ENCODE data around the gene HSPE1.
"Not testable (repeated sequence)": the region's sequence is repeated elsewhere in the genome, so short reads cannot be mapped to it uniquely, and the experiment has no call there.

Gene HSPE1

GRCh38 chr2:197543206-197543605 lies 43.0 kb downstream of the HSPE1 start:
- no peaks in the 10 kb centered on the region for H3K27me3 ChIP-seq (ENCODE audit: control insufficient read depth, insufficient read depth, low read length)
- no peaks in the 10 kb centered on the region for H3K9me3 ChIP-seq (ENCODE audit: control insufficient read depth, low read length)
- H3K36me3 ChIP-seq (ENCODE audit: control insufficient read depth, insufficient read depth, low read length) = no peaks in the 10 kb centered on the region
- H3K4me3 ChIP-seq (ENCODE audit: low read length) = no peak overlapping the region
- H3K9ac ChIP-seq (ENCODE audit: low read length) = no peak overlapping the region
- H3K4me1 ChIP-seq (ENCODE audit: control insufficient read depth, insufficient read depth, low read length) = no peaks in the 10 kb centered on the region

GRCh38 chr2:197547163-197547900 lies 47.2 kb downstream of the HSPE1 start:
- Histone ChIP-seq H3K36me3 (ENCODE audit: control insufficient read depth, insufficient read depth, low read length) (no peaks in the 10 kb centered on the region), H3K9ac (ENCODE audit: low read length) (no peak overlapping the region)

DNA sequence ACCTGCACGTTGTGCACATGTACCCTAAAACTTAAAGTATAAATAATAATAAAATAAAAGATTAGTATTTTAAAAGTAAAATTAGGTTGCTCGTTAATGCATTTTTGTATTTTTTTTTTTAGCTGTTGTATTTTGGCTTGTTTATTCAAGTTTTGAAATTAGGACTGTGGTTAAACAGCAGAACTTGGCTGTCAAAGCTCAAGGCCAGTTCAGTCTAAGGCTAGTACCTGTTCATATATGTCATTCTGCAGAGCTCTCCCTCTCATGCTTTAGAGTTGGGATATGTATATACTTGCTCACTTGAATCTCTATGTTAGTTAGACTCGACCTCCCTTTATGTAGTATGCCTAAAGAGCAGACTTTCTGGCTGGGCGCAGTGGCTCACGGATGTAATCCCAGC lies 48.4 kb downstream of the HSPE1 start:
- no peak overlapping the region for H3K9ac ChIP-seq (ENCODE audit: low read length)
- no peak overlapping the region for H3K4me3 ChIP-seq (ENCODE audit: low read length)
- no peaks in the 10 kb centered on the region for H3K4me1 ChIP-seq (ENCODE audit: control insufficient read depth, insufficient read depth, low read length)
- no peaks in the 10 kb centered on the region for H3K27me3 ChIP-seq (ENCODE audit: control insufficient read depth, insufficient read depth, low read length)
- no peaks in the 10 kb centered on the region for H3K36me3 ChIP-seq (ENCODE audit: control insufficient read depth, insufficient read depth, low read length)
- H3K9me3 ChIP-seq (ENCODE audit: control insufficient read depth, low read length) = no peaks in the 10 kb centered on the region

More at GRCh38 chr2:197547163-197547900, 47.2 kb downstream of the HSPE1 start:
- no peaks in the 10 kb centered on the region for H3K9me3 ChIP-seq (ENCODE audit: control insufficient read depth, low read length)
- no peak overlapping the region for H3K4me3 ChIP-seq (ENCODE audit: low read length)
- no peaks in the 10 kb centered on the region for H3K4me1 ChIP-seq (ENCODE audit: control insufficient read depth, insufficient read depth, low read length)
- no peaks in the 10 kb centered on the region for H3K27me3 ChIP-seq (ENCODE audit: control insufficient read depth, insufficient read depth, low read length)

GRCh38 chr2:197551260-197551659 lies 51.1 kb downstream of the HSPE1 start:
- not testable (repeated sequence) for H3K9me3 ChIP-seq (ENCODE audit: control insufficient read depth, low read length); H3K36me3 ChIP-seq (ENCODE audit: control insufficient read depth, insufficient read depth, low read length); H3K4me1 ChIP-seq (ENCODE audit: control insufficient read depth, insufficient read depth, low read length); H3K4me3 ChIP-seq (ENCODE audit: low read length); H3K27me3 ChIP-seq (ENCODE audit: control insufficient read depth, insufficient read depth, low read length); H3K9ac ChIP-seq (ENCODE audit: low read length)

Measured in mucosa of stomach (tissue), 1 donor.